ENCODE data around the gene INPP5J.

DNA sequence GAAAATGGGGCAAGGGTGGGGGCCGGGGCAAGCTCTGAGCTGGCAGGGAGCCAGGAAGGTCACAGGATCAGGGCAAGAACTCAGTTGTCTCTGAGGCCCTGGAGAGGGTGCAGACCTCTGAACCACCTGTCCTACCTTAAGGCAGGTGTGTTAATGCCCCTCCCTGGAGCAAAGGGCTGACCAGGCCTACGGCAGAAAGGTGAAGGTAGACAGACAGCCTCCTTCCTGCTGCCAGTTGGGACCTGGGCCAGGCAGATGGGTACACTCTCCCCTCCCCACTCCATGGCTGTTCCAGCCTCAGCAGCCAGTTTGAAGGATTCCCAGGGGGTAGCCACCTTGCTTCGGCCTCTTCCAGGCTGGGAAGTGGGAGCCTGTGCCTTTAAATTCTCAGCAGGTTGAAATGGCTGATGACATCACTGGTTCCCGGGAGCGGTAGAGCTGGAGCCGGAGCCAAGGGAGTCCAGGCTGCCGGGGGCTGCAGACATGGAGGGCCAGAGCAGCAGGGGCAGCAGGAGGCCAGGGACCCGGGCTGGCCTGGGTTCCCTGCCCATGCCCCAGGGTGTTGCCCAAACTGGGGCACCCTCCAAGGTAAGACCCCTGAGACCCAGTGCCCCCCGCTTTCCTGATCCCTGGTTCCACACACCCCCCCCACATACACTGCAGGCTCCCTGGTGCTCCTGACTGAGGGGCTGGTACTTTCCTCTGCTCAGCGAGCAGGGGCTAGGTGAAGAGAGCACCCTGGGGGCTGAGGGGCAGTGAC is at the start of gene INPP5J:
- TF ChIP-seq, protein P1, sequence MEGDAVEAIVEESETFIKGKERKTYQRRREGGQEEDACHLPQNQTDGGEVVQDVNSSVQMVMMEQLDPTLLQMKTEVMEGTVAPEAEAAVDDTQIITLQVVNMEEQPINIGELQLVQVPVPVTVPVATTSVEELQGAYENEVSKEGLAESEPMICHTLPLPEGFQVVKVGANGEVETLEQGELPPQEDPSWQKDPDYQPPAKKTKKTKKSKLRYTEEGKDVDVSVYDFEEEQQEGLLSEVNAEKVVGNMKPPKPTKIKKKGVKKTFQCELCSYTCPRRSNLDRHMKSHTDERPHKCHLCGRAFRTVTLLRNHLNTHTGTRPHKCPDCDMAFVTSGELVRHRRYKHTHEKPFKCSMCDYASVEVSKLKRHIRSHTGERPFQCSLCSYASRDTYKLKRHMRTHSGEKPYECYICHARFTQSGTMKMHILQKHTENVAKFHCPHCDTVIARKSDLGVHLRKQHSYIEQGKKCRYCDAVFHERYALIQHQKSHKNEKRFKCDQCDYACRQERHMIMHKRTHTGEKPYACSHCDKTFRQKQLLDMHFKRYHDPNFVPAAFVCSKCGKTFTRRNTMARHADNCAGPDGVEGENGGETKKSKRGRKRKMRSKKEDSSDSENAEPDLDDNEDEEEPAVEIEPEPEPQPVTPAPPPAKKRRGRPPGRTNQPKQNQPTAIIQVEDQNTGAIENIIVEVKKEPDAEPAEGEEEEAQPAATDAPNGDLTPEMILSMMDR (IDR thresholded peaks at IDR 0.05 in 8 of 11, conservative IDR thresholded peaks at IDR 0.05 in 3 of 11) = no peak
- no peak for TF ChIP-seq POLR2A (IDR thresholded peaks at IDR 0.05)
- TF ChIP-seq POLR2AphosphoS5 (IDR thresholded peaks at IDR 0.05) = no peak

Data from spleen (tissue), 7 donors.